GM10266 (cell line): ENCODE data around the gene OSBPL9.
A peak's percentile ranks its signal among the peaks of the same experiment; 100 is the strongest.

Experiments
- DNase-seq: peaks from one replicate; pipeline ENCODE4 v3.0.0; 2012; ENCODE audit errors: extremely low spot score
- TF ChIP-seq, protein P1 (sequence below): IDR thresholded peaks from 2 replicates; pipeline ENCODE4 v1.5.1; 2012; ENCODE audit warnings: mild to moderate bottlenecking, low read depth; ENCODE audit not compliant: control insufficient read depth, insufficient read depth; ENCODE audit errors: missing control alignments

OSBPL9 gene

DNA sequence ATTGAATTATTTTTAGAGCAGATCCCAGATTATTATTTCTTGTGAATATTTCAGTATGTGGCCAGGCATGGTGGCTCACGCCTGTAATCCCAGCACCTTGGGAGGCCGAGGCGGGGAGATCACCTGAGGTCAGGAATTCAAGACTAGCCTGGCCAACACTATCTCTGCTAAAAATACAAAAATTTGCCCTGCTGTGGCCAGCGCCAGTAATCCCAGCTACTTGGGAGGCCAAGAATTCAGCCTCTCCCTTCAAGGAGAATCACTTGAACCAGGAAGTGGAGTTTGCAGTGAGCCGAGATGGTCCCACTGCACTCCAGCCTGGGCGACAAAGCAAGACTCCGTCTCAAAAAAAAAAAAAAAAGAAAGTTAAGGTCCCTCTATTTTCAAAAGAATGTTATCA is 4.3 kb downstream of the OSBPL9 start:
- DNase-seq: no peak
- TF ChIP-seq, protein P1, sequence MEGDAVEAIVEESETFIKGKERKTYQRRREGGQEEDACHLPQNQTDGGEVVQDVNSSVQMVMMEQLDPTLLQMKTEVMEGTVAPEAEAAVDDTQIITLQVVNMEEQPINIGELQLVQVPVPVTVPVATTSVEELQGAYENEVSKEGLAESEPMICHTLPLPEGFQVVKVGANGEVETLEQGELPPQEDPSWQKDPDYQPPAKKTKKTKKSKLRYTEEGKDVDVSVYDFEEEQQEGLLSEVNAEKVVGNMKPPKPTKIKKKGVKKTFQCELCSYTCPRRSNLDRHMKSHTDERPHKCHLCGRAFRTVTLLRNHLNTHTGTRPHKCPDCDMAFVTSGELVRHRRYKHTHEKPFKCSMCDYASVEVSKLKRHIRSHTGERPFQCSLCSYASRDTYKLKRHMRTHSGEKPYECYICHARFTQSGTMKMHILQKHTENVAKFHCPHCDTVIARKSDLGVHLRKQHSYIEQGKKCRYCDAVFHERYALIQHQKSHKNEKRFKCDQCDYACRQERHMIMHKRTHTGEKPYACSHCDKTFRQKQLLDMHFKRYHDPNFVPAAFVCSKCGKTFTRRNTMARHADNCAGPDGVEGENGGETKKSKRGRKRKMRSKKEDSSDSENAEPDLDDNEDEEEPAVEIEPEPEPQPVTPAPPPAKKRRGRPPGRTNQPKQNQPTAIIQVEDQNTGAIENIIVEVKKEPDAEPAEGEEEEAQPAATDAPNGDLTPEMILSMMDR: no peak

DNA sequence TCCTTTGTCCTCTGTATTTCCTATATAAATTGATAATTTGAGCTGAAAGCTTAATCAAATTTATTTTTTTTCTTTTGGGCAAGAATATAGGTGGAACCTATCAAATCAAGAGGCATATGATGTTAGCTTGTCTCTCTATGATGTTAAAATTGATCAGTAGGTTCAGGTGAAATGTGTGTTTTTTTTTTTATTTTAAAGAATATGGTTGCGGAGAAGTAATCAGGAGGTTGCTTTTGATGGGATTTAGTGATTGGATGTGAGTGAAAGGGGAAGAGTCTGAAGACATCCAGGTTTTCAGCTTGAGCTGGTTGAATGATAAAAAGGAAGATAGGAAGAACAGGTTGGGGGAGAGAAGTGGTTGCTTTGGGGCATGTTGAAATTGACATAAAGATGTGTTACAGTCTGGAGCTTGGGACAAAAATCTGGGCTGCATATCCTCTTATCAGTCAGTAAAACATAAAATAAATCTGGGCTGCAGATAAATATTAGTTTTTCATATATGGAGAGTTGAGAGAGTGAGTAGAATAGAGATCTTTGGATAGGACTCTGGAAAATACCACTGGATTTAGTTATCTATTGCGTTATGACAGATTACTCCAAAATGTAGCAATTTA is 5.1 kb downstream of the OSBPL9 start:
- TF ChIP-seq, protein P1: no peak

DNA sequence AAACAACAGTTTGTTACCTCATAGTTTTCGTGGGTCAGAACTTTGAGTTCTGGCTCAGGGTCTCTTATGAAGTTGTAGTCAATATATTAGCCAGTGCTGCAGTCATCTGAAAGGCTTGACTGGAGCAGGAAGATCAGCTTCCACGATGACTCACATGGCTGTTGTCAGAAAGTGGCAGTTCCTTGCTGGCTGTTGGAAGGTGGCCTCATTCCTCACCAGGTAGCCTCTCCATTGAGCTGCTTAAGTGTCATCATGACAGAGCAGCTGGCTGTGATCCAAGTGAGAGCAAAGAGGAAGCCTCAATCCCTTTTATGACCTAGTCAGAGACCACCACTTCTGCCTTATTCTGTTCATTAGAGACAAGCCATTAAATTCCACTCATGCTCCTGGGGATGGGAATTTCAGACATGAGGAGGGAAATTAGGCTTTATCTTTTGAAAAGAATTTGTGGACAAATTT is 5.6 kb downstream of the OSBPL9 start:
- DNase-seq: no peak
- TF ChIP-seq, protein P1: no peak

More for the DNA sequence above, 5.1 kb downstream of the OSBPL9 start:
- no peak for DNase-seq

DNA sequence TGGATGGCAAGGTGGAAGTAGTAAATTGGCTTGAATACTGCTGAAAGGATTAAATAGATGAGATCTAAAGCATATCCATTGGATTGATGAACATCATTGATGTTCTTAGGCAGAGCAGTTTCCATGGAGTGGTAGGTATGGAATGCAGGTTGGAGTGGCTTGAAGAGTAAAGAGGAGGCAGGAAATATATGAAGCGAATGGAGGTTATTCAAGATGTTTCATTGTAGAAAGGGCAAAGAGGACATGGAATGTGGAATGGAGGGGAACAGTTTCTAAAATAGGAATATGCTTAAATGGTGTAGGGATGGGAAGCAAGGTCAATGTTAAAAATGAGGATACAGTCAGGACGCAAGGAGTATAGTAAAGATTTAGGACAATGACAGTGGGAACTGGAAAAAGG is 6.1 kb downstream of the OSBPL9 start:
- TF ChIP-seq, protein P1: no peak
- no peak for DNase-seq

DNA sequence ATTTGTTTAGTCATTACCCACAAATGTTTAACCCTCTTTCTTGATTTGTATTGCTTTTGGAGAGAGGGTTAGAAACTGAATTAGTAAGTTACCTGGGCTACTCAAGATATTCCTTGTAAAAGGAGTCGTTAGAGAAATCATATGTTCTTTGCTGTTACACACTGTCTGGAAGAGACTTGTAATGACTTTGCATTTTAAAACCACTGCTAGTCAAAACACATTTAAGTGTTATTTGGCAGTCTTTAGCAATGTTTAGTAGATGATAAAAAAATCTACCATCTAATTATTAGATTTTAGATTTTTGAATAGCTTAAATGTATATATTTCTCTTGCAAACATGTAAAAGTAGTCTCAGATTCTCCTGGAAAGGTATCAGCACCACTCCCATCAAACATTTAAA is 6.6 kb downstream of the OSBPL9 start:
- TF ChIP-seq, protein P1: no peak
- no peak for DNase-seq

DNA sequence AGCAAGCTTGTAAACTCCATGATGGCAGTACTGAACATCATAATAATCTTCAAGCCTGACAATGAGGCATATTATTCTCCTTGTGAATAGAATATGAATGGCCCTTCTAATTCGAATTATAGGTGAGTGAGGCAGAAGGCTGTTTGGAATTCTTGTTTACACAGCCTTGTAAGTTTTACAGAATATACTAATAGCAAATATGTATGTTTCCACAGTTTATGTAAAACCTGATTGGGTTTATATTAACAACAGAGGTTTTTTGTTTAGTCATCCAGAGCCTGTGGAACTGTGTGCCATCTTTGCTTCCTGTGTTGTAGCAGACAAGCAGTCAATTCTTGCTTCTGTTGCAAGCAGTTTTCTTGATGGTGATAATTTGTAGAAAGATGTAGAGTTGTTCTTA is 8.0 kb downstream of the OSBPL9 start:
- no peak for DNase-seq
- TF ChIP-seq, protein P1: no peak

DNA sequence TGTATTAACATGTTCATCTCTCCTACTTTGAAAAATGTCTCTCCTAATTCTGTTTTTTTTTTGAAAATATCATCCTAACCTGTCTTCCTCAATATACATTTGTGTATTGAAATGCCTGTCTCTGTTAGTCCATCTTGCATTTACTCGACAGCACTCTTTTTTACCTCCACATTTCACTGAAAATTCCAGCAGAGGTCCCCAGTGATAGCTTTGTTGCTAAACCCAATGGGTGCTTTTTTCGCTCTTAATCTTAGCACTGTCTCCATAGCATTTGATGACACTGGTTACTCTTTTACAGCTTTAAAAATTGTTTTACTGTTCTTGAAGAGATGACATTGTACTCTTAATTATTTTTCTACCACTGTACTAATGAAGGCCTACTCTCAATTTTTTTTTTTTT is 10.8 kb downstream of the OSBPL9 start:
- peak; percentile 37 for DNase-seq
- TF ChIP-seq, protein P1: peak; percentile 7
